C4-2B (cell line): Measurements from ENCODE around the gene NHSL1.
"Not testable (repeated sequence)": the region's sequence is repeated elsewhere in the genome, so short reads cannot be mapped to it uniquely, and the experiment has no call there.

Source experiments
- H3K27ac ChIP-seq: fragments of 450-650 bp; 2 replicates; pipeline ENCODE4 v1.5.1; 2017
- CTCF ChIP-seq: fragments of 450-650 bp; conservative IDR thresholded peaks from 2 replicates; pipeline ENCODE4 v1.5.1; 2017; ENCODE audit warnings: mild to moderate bottlenecking
- ZFX ChIP-seq: fragments of 450-650 bp; IDR thresholded peaks from 2 replicates; pipeline ENCODE4 v1.6.1; 2017

Gene NHSL1

GRCh38 chr6:138430361-138431145, 68.7 kb downstream of the NHSL1 start:
- TF ChIP-seq CTCF (no peak), ZFX (no peak)

GRCh38 chr6:138429761-138430160, 69.5 kb downstream of the NHSL1 start:
- peak overlapping the region; percentile 31; the same call in 1 of the 2 replicates for H3K27ac ChIP-seq
- TF ChIP-seq ZFX (no peak), CTCF (no peak)

More at GRCh38 chr6:138430361-138431145, 68.7 kb downstream of the NHSL1 start:
- H3K27ac ChIP-seq: no peak overlapping the region

- TF ChIP-seq CTCF: peak; percentile 81
- no peak for TF ChIP-seq ZFX
- H3K27ac ChIP-seq: 0 out of 2 replicates have a peak overlapping the region, but pooled peaks have one; percentile 31
Measured at GRCh38 chr6:138428944-138429598, 70.2 kb downstream of the NHSL1 start.

- TF ChIP-seq ZFX (no peak), CTCF (no peak)
- H3K27ac ChIP-seq: no peak overlapping the region
Measured at GRCh38 chr6:138427701-138428100, 71.6 kb downstream of the NHSL1 start.

GRCh38 chr6:138426500-138427123, 72.7 kb downstream of the NHSL1 start:
- TF ChIP-seq ZFX (no peak), CTCF (no peak)
- H3K27ac ChIP-seq: no peak overlapping the region

DNA sequence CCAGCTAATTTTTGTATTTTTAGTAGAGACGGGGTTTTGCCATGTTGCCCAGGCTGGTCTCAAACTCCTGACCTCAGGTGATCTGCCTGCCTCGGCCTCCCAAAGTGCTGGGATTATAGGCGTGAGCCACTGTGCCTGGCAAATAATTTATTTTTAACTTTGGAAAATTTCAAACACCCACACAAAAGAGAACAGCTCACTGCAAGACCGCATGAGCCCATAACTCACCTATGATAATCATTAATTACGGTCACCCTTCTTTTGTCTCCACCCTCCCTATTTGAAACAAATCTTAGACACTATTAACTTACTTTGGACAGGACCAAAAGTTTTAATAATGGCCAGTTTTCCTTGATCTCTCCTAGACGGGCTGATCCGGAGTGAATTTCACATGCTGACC, 74.0 kb downstream of the NHSL1 start:
- not testable (repeated sequence) for H3K27ac ChIP-seq

DNA sequence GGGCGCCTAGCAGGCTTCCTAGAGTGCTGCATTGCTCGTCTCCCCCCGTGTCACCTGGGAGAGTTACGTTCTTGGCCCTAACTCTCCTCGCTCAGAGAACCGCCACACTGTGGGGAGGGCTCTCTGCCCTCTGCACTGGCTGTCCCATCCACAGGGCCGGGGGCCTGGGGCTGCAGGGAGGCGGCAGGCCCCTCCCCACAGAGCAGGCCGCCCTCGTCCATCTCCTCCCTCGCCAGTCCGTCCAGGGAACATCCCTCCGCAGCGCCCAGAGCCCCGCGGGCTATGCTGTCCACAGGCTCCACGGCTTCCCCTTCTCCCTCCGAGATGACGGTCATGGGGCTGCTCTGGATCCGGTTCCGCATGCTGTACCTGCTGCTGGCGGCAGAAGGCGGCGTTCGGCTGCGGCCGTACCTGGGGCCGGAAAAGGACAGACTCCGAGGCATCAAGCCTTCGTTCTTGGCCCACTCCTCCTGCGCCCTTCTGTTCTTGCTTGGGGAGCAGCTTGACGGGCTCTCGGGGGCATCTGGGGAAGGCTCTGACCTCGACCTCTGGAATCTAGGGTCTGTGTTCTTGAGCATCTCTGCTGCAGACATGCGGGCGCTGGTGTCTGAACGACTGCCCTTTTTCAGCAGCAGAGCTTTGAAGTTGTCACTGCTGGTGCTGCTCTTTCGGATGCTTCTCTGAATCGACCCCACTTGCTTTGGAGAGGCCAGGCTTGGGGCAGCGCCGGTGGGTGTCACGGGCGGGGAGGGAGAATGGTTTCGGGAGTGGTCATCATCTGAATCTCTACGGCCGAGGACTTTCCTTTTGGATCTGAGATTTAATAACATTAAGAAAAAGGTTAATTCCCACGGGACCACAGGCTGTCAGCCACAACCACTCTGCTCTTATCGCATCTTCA, 75.0 kb downstream of the NHSL1 start:
- H3K27ac ChIP-seq: no peak overlapping the region
- TF ChIP-seq CTCF (no peak), ZFX (no peak)
